ENCODE measurements around the gene HOXC6.

HOXC6 gene

DNA sequence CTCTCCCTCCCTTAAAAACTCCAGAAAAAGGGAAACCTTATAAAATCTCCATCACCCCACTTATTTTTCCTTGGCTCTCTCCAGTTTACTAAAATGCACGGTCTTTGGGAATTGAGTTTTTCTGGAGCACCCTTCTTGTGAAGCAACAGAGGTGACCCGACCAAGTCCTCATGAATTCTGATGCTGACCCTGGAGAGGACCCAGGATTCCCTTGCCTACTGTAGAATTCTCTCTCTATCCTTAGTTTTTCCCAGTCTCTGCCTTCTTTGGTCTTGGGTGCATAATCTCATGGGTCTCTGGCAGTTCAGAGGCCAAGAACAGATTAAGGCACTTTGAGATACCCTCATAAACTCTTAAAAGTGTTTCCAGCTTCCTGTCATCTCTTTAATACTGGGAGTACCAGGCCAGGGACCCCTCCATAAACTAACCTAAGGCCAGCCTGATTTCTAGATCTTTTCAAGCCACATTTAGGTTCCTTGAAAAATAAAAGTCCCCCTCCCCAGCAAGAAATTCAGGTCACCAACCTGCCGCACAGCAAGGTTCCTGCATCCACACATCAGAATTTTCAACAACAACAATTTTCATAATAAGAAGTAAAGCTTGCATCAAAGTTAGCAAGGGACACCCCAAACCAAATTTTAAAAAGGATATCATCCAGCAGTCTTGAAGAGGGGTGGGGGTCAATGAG is 20.3 kb downstream of the HOXC6 start:
- no peak for DNase-seq (ENCODE audit: low read depth)
- TF ChIP-seq, protein P1, sequence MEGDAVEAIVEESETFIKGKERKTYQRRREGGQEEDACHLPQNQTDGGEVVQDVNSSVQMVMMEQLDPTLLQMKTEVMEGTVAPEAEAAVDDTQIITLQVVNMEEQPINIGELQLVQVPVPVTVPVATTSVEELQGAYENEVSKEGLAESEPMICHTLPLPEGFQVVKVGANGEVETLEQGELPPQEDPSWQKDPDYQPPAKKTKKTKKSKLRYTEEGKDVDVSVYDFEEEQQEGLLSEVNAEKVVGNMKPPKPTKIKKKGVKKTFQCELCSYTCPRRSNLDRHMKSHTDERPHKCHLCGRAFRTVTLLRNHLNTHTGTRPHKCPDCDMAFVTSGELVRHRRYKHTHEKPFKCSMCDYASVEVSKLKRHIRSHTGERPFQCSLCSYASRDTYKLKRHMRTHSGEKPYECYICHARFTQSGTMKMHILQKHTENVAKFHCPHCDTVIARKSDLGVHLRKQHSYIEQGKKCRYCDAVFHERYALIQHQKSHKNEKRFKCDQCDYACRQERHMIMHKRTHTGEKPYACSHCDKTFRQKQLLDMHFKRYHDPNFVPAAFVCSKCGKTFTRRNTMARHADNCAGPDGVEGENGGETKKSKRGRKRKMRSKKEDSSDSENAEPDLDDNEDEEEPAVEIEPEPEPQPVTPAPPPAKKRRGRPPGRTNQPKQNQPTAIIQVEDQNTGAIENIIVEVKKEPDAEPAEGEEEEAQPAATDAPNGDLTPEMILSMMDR (conservative IDR thresholded peaks at IDR 0.05; ENCODE audit: low read depth, low read length) = no peak

GRCh38 chr12:54049108-54049507 is 20.9 kb downstream of the HOXC6 start:
- no peak overlapping the region for H3K4me3 ChIP-seq (ENCODE audit: low read depth, low read length)
- no peak for DNase-seq (ENCODE audit: low read depth)
- TF ChIP-seq, protein P1 (conservative IDR thresholded peaks at IDR 0.05; ENCODE audit: low read depth, low read length) = no peak

More for the DNA sequence above, 20.3 kb downstream of the HOXC6 start:
- H3K4me3 ChIP-seq (ENCODE audit: low read depth, low read length) = no peak overlapping the region

DNA sequence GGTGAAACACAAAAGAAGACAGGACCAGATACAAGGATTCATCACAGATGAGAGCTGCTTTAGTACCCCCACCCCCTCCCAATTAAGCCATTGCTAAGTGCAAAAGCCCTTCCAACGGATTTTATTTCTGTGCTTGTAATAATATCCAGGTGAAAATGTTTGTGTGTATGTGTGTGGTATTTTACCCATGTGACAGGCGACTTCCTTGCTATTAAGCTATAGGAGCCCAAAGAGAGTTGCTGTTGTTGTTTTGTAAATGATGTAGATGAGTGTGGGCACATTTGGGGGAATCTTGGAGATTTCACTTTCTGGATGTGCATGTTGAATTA is 22.2 kb downstream of the HOXC6 start:
- H3K4me3 ChIP-seq (ENCODE audit: low read depth, low read length) = no peak overlapping the region
- TF ChIP-seq, protein P1 (conservative IDR thresholded peaks at IDR 0.05; ENCODE audit: low read depth, low read length) = no peak
- DNase-seq (ENCODE audit: low read depth) = no peak

GRCh38 chr12:54051026-54051842 is 23.0 kb downstream of the HOXC6 start:
- H3K4me3 ChIP-seq (ENCODE audit: low read depth, low read length) = no peak overlapping the region
- DNase-seq (ENCODE audit: low read depth) = no peak
- TF ChIP-seq, protein P1 (conservative IDR thresholded peaks at IDR 0.05; ENCODE audit: low read depth, low read length) = no peak

- TF ChIP-seq, protein P1 (conservative IDR thresholded peaks at IDR 0.05; ENCODE audit: low read depth, low read length) = no peak
- no peak overlapping the region for H3K4me3 ChIP-seq (ENCODE audit: low read depth, low read length)
- DNase-seq (ENCODE audit: low read depth) = no peak
Observed at GRCh38 chr12:54051874-54052437, 23.7 kb downstream of the HOXC6 start.

DNA sequence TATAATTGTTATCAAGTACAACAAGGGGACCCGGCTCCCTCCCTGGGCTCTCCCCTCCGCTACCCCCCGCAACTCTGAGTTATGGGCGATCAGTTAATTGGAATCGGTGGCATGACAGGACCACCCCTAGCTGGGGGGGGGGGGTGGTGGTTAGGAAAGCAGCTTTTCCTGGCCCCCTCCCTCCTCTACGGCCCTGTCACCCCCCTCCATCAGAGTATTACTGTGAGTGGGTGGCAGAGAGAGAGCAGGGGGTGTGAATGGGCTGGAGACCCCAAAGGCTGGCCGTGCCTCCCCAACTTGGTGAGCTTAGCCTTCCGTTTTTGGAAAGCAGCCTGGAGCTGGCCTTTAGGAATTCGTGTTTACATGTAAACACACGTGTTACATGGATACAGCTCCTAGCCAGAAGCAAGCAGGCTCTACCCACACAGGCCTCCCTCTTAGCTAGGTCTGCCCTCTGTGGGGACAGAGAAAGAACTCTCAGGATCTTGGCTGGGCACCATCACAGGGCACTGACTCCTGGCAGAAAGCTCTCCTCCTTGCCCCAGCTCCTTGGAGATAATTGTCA is 24.3 kb downstream of the HOXC6 start:
- TF ChIP-seq, protein P1 (conservative IDR thresholded peaks at IDR 0.05; ENCODE audit: low read depth, low read length) = no peak
- no peak for DNase-seq (ENCODE audit: low read depth)
- no peak overlapping the region for H3K4me3 ChIP-seq (ENCODE audit: low read depth, low read length)

All from choroid plexus epithelial cell (primary cell).